ENCODE results near the gene SLC10A7.

SLC10A7 gene

GRCh38 chr4:146285037-146285436, 236.7 kb downstream of the SLC10A7 start:
- no peak overlapping the region for H3K4me2 ChIP-seq (ENCODE audit: low read length)
- H3K79me2 ChIP-seq (ENCODE audit: low read length) = no peaks in the 10 kb centered on the region
- H3K4me3 ChIP-seq (ENCODE audit: low read length) = no peak overlapping the region
- H2AFZ ChIP-seq (ENCODE audit: low read depth, low read length) = no peak overlapping the region
- H3K9me3 ChIP-seq (ENCODE audit: insufficient read depth, low read length) = no peaks in the 10 kb centered on the region
- no peaks in the 10 kb centered on the region for H4K20me1 ChIP-seq (ENCODE audit: insufficient read depth, low read length)
- H3K36me3 ChIP-seq (replicated peaks; ENCODE audit: low read depth, low read length) = no peaks in the 10 kb centered on the region
- H3K27me3 ChIP-seq (ENCODE audit: low read depth, low read length) = no peaks in the 10 kb centered on the region
- no peak overlapping the region for H3K27ac ChIP-seq (ENCODE audit: low read length)
- TF ChIP-seq CTCF (IDR thresholded peaks at IDR 0.05; ENCODE audit: low read depth, low read length) (no peak), EZH2phosphoT487 (IDR thresholded peaks at IDR 0.05; ENCODE audit: low read depth) (no peak)
- H3K9ac ChIP-seq (ENCODE audit: low read length) = no peak overlapping the region
- H3K4me1 ChIP-seq (ENCODE audit: low read length) = peaks cover 6% of the 10 kb centered on the region; the same call in 1 of the 2 replicates

- TF ChIP-seq CTCF (IDR thresholded peaks at IDR 0.05; ENCODE audit: low read depth, low read length) (no peak), EZH2phosphoT487 (IDR thresholded peaks at IDR 0.05; ENCODE audit: low read depth) (no peak)
- H2AFZ ChIP-seq (ENCODE audit: low read depth, low read length) = no peak overlapping the region
Observed at GRCh38 chr4:146283758-146284651, 237.7 kb downstream of the SLC10A7 start.

GRCh38 chr4:146282657-146283056, 239.1 kb downstream of the SLC10A7 start:
- no peak overlapping the region for H3K4me2 ChIP-seq (ENCODE audit: low read length)
- H4K20me1 ChIP-seq (ENCODE audit: insufficient read depth, low read length) = no peaks in the 10 kb centered on the region
- H3K4me3 ChIP-seq (ENCODE audit: low read length) = no peak overlapping the region
- H3K27ac ChIP-seq (ENCODE audit: low read length) = no peak overlapping the region
- H3K79me2 ChIP-seq (ENCODE audit: low read length) = no peaks in the 10 kb centered on the region
- H3K36me3 ChIP-seq (replicated peaks; ENCODE audit: low read depth, low read length) = no peaks in the 10 kb centered on the region
- peaks cover 6% of the 10 kb centered on the region; the same call in 1 of the 2 replicates for H3K4me1 ChIP-seq (ENCODE audit: low read length)
- TF ChIP-seq EZH2phosphoT487 (IDR thresholded peaks at IDR 0.05; ENCODE audit: low read depth) (no peak), CTCF (IDR thresholded peaks at IDR 0.05; ENCODE audit: low read depth, low read length) (no peak)
- H3K9ac ChIP-seq (ENCODE audit: low read length) = no peak overlapping the region
- no peaks in the 10 kb centered on the region for H3K9me3 ChIP-seq (ENCODE audit: insufficient read depth, low read length)
- no peak overlapping the region for H2AFZ ChIP-seq (ENCODE audit: low read depth, low read length)
- no peaks in the 10 kb centered on the region for H3K27me3 ChIP-seq (ENCODE audit: low read depth, low read length)

More at GRCh38 chr4:146283758-146284651, 237.7 kb downstream of the SLC10A7 start:
- H3K36me3 ChIP-seq (replicated peaks; ENCODE audit: low read depth, low read length) = no peaks in the 10 kb centered on the region
- no peaks in the 10 kb centered on the region for H3K27me3 ChIP-seq (ENCODE audit: low read depth, low read length)
- H4K20me1 ChIP-seq (ENCODE audit: insufficient read depth, low read length) = no peaks in the 10 kb centered on the region
- H3K4me3 ChIP-seq (ENCODE audit: low read length) = no peak overlapping the region
- no peak overlapping the region for H3K4me2 ChIP-seq (ENCODE audit: low read length)
- H3K79me2 ChIP-seq (ENCODE audit: low read length) = no peaks in the 10 kb centered on the region
- no peak overlapping the region for H3K27ac ChIP-seq (ENCODE audit: low read length)
- no peak overlapping the region for H3K9ac ChIP-seq (ENCODE audit: low read length)
- peaks cover 6% of the 10 kb centered on the region; the same call in 1 of the 2 replicates for H3K4me1 ChIP-seq (ENCODE audit: low read length)
- no peaks in the 10 kb centered on the region for H3K9me3 ChIP-seq (ENCODE audit: insufficient read depth, low read length)

- H3K27me3 ChIP-seq (ENCODE audit: low read depth, low read length) = no peaks in the 10 kb centered on the region
- no peaks in the 10 kb centered on the region for H3K9me3 ChIP-seq (ENCODE audit: insufficient read depth, low read length)
- peaks cover 17% of the 10 kb centered on the region for H3K4me1 ChIP-seq (ENCODE audit: low read length)
- no peaks in the 10 kb centered on the region for H3K79me2 ChIP-seq (ENCODE audit: low read length)
- TF ChIP-seq EZH2phosphoT487 (IDR thresholded peaks at IDR 0.05; ENCODE audit: low read depth) = no peak
- no peak overlapping the region for H2AFZ ChIP-seq (ENCODE audit: low read depth, low read length)
- H4K20me1 ChIP-seq (ENCODE audit: insufficient read depth, low read length) = no peaks in the 10 kb centered on the region
- no peaks in the 10 kb centered on the region for H3K36me3 ChIP-seq (replicated peaks; ENCODE audit: low read depth, low read length)
- no peak overlapping the region for H3K27ac ChIP-seq (ENCODE audit: low read length)
- H3K4me3 ChIP-seq (ENCODE audit: low read length) = no peak overlapping the region
- no peak overlapping the region for H3K4me2 ChIP-seq (ENCODE audit: low read length)
- no peak overlapping the region for H3K9ac ChIP-seq (ENCODE audit: low read length)
Observed at GRCh38 chr4:146278986-146279385, 242.8 kb downstream of the SLC10A7 start.
